ENCODE data around the gene PARP1. TPM values are rescaled to one million over a fixed set of nuclear protein-coding genes. Genes with fewer than 3 reads are reported as not detected.

Gene PARP1
- 100 to 1,000 TPM in 1 of 4 donors, 10 to 100 TPM in 3; 56.1 to 119 (median 85.0) TPM for total RNA-seq

DNA sequence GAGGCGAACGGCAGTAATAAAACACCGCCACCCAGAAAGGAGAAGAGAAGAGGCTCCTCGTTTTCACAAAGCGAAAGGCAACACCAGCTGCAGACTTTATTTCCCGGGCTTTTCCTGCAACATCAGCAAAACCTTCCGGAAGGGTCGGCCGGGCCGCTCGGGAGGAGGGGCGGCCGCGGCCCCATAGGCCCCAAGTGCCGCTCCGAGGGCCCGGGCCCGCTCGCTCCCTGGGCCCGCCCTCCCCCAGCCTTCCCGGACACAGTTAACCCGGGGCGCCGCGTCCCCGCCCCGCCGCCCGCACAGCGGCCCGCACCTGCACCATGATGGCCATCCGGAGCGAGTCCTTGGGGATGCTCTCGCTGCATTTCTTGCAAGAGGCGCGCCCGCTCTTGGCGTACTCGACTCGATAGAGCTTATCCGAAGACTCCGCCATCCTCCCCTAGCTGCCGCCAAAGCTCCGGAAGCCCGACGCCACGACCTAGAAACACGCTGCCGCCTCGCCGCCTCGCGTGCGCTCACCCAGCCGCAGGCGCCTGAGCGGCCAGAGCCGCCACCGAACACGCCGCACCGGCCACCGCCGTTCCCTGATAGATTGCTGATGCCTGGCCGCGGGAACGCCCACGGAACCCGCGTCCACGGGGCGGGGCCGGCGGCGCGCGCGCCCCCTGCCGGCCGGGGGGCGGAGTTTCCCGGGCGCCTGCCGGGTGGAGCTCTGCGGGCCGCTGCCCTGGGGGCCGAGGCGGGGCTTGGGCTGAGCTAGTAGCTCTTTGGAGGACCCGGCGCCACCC, at the start of gene PARP1:
PARP1 (minus strand) TSS at position 597 of the 788 bp plus-strand sequence; CDS start at position 433, 164 bp downstream.
- H3K36me3 ChIP-seq = peaks cover 0 to 3% (median 0%) of the 10 kb centered on the region in 3 donors
- DNase-seq = peak; percentile 73
- WGBS, 2 donors = 0% methylated on average over 14 to 19 of the region's 90 CpGs
- H3K27me3 ChIP-seq = no peaks in the 10 kb centered on the region
- H3K27ac ChIP-seq = peak within 1 kb of the TSS; percentile 76 to 92 (median 83)
- intact Hi-C loops (cut with DNase I) = no loop called here
- peak within 1 kb of the TSS; percentile 53 to 91 (median 71) for H3K4me3 ChIP-seq
- H3K4me1 ChIP-seq = peaks cover 27 to 51% (median 42%) of the 10 kb centered on the region in 3 donors
- TF ChIP-seq POLR2A (IDR thresholded peaks at IDR 0.05) = peak in 3 of 4 donors; percentile 10 to 84 (median 71)
- peak; percentile 32 to 97 (median 92) for TF ChIP-seq CTCF (IDR thresholded peaks at IDR 0.05)
- no peaks in the 10 kb centered on the region for H3K9me3 ChIP-seq

DNA sequence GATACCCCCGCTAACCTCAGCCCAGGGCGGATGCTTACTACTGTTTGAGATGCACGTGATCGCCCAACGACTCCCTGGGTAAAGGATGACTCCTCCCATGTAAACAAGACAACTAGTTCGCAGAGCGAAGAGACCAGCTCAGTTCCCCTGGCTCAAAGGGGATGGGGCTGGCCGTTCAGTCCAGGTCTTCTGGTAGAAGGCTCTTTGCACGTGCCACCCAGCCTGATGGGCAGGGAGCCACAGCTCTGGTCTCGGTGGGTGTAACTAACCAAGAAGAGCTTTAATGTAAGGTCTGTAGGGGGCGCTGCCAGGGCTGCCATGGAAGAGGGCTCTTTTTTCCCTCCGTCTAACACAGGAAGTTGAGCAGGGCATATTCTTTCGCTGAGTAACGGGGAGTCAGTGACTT, 49.4 kb upstream of the PARP1 start:
- peak overlapping the region in 1 of 4 donors; percentile 12 for H3K4me3 ChIP-seq
- intact Hi-C loops (cut with DNase I) = no loop called here
- WGBS, 2 donors = 67% methylated on average over 7 to 10 of the region's 14 CpGs
- peaks cover 0 to 5% (median 0%) of the 10 kb centered on the region in 4 donors for H3K27me3 ChIP-seq
- no peak for DNase-seq
- H3K4me1 ChIP-seq = no peaks in the 10 kb centered on the region
- H3K27ac ChIP-seq = no peak overlapping the region
- no peaks in the 10 kb centered on the region for H3K36me3 ChIP-seq
- no peaks in the 10 kb centered on the region for H3K9me3 ChIP-seq
- TF ChIP-seq CTCF (IDR thresholded peaks at IDR 0.05) (no peak), POLR2A (IDR thresholded peaks at IDR 0.05) (no peak)

DNA sequence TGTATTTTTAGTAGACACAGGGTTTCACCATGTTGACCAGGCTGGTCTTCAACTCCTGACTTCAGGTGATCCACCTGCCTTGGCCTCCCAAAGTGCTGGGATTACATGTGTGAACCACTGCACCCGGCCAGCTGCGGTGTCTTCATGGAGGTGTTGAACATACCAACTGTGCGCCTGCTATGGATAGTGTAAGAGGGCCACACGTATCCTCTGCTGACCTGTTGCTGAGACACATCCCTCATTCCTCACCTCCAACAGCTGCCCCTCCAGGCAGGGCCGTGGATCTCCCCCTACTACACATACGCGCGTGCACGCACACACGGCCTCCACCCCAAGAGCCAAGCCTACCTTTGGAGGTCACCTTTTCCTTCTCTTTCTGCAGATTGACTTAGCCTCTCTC, 48.0 kb upstream of the PARP1 start:
- WGBS, 2 donors = 79 to 95% methylated on average over 9 to 10 of the region's 10 CpGs
- Histone ChIP-seq H3K4me3 (no peak overlapping the region), H3K36me3 (no peaks in the 10 kb centered on the region), H3K4me1 (no peaks in the 10 kb centered on the region), H3K27ac (no peak overlapping the region), H3K9me3 (no peaks in the 10 kb centered on the region), H3K27me3 (peaks cover 0 to 5% (median 0%) of the 10 kb centered on the region in 4 donors)
- TF ChIP-seq POLR2A (IDR thresholded peaks at IDR 0.05) = no peak
- TF ChIP-seq CTCF (IDR thresholded peaks at IDR 0.05) = no peak
- no peak for DNase-seq
- intact Hi-C loops (cut with DNase I) = no loop called here

DNA sequence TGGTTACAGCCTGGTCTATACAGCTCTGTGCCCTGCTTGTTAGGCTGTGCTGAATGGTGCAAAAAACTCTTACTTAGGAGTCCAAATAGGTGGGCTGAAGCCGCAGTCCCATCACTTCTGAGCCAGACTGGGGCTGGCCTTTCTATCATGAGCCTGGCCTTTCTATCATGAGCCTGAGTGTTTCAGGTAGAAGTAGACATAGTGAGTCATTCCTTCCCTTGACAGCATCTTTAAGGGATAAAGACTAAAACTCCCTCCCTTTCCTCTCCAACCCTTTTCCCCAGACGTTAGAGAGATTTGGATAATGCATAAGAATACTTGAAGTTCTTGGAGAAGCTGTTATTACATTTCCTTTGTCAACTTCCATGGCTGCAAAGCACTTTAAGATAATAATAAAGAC, 46.5 kb upstream of the PARP1 start:
- Histone ChIP-seq H3K4me3 (no peak overlapping the region), H3K27me3 (peaks cover 0 to 5% (median 0%) of the 10 kb centered on the region in 4 donors), H3K9me3 (no peaks in the 10 kb centered on the region), H3K36me3 (no peaks in the 10 kb centered on the region), H3K27ac (no peak overlapping the region), H3K4me1 (no peaks in the 10 kb centered on the region)
- WGBS, 2 donors = 56 to 58% methylated on average over 1 to 2 of the region's 2 CpGs
- DNase-seq = no peak
- TF ChIP-seq CTCF (IDR thresholded peaks at IDR 0.05) (no peak), POLR2A (IDR thresholded peaks at IDR 0.05) (no peak)
- intact Hi-C loops (cut with DNase I) = no loop called here

DNA sequence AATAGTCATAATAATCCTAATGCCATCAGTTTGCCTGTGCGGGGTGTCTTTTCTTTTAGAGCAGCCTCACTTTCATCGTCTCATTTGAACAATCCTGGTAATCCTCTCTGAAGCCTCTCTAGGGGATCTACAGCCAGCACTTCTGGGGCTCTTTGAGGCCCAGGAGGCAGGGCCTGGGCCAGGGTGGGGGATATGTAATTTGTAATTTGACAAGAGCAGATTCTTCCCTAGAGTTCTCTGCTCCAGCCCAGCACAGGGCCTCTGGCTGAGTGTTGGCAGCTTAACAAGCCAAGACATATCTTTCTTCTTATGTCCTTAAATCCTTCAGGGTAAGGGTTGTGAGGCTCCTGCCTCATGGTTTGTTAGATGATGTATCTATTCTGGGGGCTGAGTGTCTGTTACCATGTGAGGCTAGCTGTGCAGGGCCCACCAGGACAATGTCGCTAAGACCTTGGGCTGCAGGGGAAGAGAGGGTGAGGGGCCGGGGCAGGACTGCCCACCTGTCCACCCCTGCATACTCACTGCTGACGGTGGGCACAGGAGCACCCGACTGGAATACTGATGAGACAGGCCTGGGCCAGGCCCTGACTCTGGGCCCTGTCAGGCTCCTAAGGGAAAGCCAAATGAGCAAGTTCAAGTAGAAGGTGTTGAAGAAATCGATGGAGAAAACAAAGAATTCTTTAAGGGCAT, 45.3 kb upstream of the PARP1 start:
- no peak for DNase-seq
- no peaks in the 10 kb centered on the region for H3K36me3 ChIP-seq
- H3K27me3 ChIP-seq = peaks cover 0 to 5% (median 0%) of the 10 kb centered on the region in 4 donors
- no peaks in the 10 kb centered on the region for H3K9me3 ChIP-seq
- no peak overlapping the region for H3K27ac ChIP-seq
- no peak overlapping the region for H3K4me3 ChIP-seq
- no peaks in the 10 kb centered on the region for H3K4me1 ChIP-seq
- TF ChIP-seq CTCF (IDR thresholded peaks at IDR 0.05) (no peak), POLR2A (IDR thresholded peaks at IDR 0.05) (no peak)
- intact Hi-C loops (cut with DNase I) = no loop called here
- 84 to 85% methylated on average over 5 to 7 of the region's 7 CpGs for WGBS, 2 donors

Measured in esophagus squamous epithelium (tissue), 5 donors.